IMR-90 (cell line): ENCODE results near the gene HNRNPLL.
"Not testable (repeated sequence)": the region's sequence is repeated elsewhere in the genome, so short reads cannot be mapped to it uniquely, and the experiment has no call there.

ENCODE experiments used
- BHLHE40 ChIP-seq: fragments of 150-350 bp; IDR thresholded peaks from 2 replicates; pipeline ENCODE4 v1.6.1; 2016; ENCODE audit warnings: mild to moderate bottlenecking, low read depth, low read length
- CEBPB ChIP-seq: IDR thresholded peaks from 2 replicates; pipeline ENCODE4 v1.6.1; 2012; ENCODE audit warnings: low read depth, low read length, improper control_type of control experiment
- ELK1 ChIP-seq: fragments of 150-350 bp; IDR thresholded peaks from 2 replicates; pipeline ENCODE4 v1.6.1; 2016; ENCODE audit warnings: low read depth, mild to moderate bottlenecking, low read length, moderate library complexity, borderline replicate concordance
- FOS ChIP-seq: fragments of 150-350 bp; IDR thresholded peaks from 2 replicates; pipeline ENCODE4 v1.6.1; 2016; ENCODE audit warnings: low read depth, low read length
- MAFK ChIP-seq: IDR thresholded peaks from 2 replicates; pipeline ENCODE4 v1.6.1; 2012; ENCODE audit warnings: low read depth, low read length, improper control_type of control experiment
- MAZ ChIP-seq: IDR thresholded peaks from 2 replicates; pipeline ENCODE4 v1.6.1; 2012; ENCODE audit warnings: low read depth, mild to moderate bottlenecking, low read length, improper control_type of control experiment, moderate library complexity, borderline replicate concordance
- MXI1 ChIP-seq: IDR thresholded peaks from 2 replicates; pipeline ENCODE4 v1.6.1; 2012; ENCODE audit warnings: low read depth, mild to moderate bottlenecking, low read length, moderate library complexity, borderline replicate concordance
- NFE2L2 ChIP-seq: fragments of 150-350 bp; IDR thresholded peaks from 2 replicates; pipeline ENCODE4 v1.6.1; 2016; ENCODE audit warnings: low read depth, mild to moderate bottlenecking, low read length
- POLR2A ChIP-seq: IDR thresholded peaks from 2 replicates; pipeline ENCODE4 v1.6.1; 2012; ENCODE audit warnings: mild to moderate bottlenecking, low read depth, low read length
- RAD21 ChIP-seq: IDR thresholded peaks from 2 replicates; pipeline ENCODE4 v1.6.1; 2012; ENCODE audit warnings: low read length, improper control_type of control experiment
- RFX5 ChIP-seq: IDR thresholded peaks from 2 replicates; pipeline ENCODE4 v1.8.0; 2012; ENCODE audit warnings: low read depth, mild to moderate bottlenecking, low read length, moderate library complexity
- SMC3 ChIP-seq: fragments of 150-350 bp; IDR thresholded peaks from 2 replicates; pipeline ENCODE4 v1.6.1; 2016; ENCODE audit warnings: low read depth, mild to moderate bottlenecking, antibody characterized with exemption, low read length, moderate library complexity
- USF2 ChIP-seq: fragments of 150-350 bp; IDR thresholded peaks from 2 replicates; pipeline ENCODE4 v1.6.1; 2017; ENCODE audit warnings: mild to moderate bottlenecking, antibody characterized with exemption, low read length, low read depth
- TF ChIP-seq, protein P1 (sequence below): conservative IDR thresholded peaks from 2 replicates; pipeline ENCODE4 v1.5.1; 2012; ENCODE audit warnings: mild to moderate bottlenecking, low read depth, low read length, improper control_type of control experiment

GRCh38 chr2:38609246-38609645 lies 6.5 kb upstream of the HNRNPLL start:
- TF ChIP-seq, protein P1, sequence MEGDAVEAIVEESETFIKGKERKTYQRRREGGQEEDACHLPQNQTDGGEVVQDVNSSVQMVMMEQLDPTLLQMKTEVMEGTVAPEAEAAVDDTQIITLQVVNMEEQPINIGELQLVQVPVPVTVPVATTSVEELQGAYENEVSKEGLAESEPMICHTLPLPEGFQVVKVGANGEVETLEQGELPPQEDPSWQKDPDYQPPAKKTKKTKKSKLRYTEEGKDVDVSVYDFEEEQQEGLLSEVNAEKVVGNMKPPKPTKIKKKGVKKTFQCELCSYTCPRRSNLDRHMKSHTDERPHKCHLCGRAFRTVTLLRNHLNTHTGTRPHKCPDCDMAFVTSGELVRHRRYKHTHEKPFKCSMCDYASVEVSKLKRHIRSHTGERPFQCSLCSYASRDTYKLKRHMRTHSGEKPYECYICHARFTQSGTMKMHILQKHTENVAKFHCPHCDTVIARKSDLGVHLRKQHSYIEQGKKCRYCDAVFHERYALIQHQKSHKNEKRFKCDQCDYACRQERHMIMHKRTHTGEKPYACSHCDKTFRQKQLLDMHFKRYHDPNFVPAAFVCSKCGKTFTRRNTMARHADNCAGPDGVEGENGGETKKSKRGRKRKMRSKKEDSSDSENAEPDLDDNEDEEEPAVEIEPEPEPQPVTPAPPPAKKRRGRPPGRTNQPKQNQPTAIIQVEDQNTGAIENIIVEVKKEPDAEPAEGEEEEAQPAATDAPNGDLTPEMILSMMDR = not testable (repeated sequence)
- not testable (repeated sequence) for TF ChIP-seq FOS, POLR2A, MXI1, BHLHE40, RFX5, MAFK, USF2, SMC3, RAD21, MAZ, ELK1, NFE2L2, CEBPB
